ENCODE data around the gene RBM12.

RBM12 gene

DNA sequence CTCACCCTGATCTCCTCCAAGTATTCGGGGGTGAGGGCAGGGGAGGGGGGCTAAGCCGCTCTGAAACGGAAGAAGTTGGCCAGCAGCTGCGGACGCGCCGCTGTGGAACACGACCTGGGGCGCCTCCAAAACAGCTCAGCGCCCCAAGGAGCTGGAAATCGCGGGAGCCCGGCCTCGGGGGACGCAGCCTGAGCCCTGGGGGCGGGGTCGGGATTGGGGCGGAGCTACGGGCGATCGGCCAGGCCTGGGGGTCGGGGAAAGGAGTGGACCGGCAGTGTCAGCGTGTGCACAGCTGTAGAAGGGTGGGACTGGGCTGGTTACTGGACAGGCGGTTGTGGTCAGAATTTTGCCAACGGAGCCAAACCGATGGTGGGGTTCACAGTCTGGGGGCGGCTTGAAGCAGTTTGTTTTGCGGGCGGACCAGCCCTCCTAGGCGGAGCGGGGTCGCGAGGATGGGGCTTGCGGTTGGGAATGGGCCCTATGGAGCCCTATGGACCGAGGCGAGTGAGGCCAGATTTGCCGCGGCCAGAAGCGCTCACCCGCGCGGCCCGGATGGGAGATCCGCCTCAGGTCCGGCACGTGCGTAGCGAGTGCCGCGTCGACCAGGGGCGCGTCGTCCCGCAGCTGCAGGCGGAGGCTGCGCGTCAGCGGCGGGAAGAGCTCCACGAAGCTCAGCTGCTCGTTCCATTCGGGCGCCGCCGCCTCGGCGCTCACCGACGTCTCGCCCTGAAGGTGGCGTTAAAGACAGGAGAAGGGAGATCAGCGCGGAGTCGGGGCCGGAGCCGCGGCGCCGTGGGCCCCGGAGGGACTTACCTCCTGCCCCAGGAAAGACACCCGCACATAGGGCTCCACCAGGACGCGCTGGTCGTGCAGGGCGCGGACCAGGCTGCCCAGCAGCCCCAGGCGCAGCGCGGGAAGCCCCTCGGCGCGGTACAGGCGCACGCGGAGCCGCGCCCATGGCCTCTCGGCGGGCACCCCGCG, 63.4 kb downstream of the RBM12 start:
- H3K4me3 ChIP-seq (ENCODE audit: low read length): peak overlapping the region; percentile 64
- H3K9ac ChIP-seq (ENCODE audit: low read length): peak overlapping the region; percentile 31
- peaks cover 3% of the 10 kb centered on the region for H3K4me1 ChIP-seq (ENCODE audit: control insufficient read depth, low read depth, low read length)
- no peaks in the 10 kb centered on the region for H3K9me3 ChIP-seq (ENCODE audit: control insufficient read depth, low read depth, low read length)
- no peak overlapping the region for H3K27ac ChIP-seq (ENCODE audit: low read length)
- no peaks in the 10 kb centered on the region for H3K36me3 ChIP-seq (ENCODE audit: control insufficient read depth, low read depth, low read length)
- peaks cover 46% of the 10 kb centered on the region for H3K27me3 ChIP-seq (ENCODE audit: control insufficient read depth, insufficient read depth, low read length)

GRCh38 chr20:35600176-35600992, 64.3 kb downstream of the RBM12 start:
- H3K9ac ChIP-seq (ENCODE audit: low read length): no peak overlapping the region
- H3K36me3 ChIP-seq (ENCODE audit: control insufficient read depth, low read depth, low read length): no peaks in the 10 kb centered on the region
- H3K4me1 ChIP-seq (ENCODE audit: control insufficient read depth, low read depth, low read length): peaks cover 3% of the 10 kb centered on the region
- no peaks in the 10 kb centered on the region for H3K9me3 ChIP-seq (ENCODE audit: control insufficient read depth, low read depth, low read length)
- peaks cover 46% of the 10 kb centered on the region for H3K27me3 ChIP-seq (ENCODE audit: control insufficient read depth, insufficient read depth, low read length)
- H3K4me3 ChIP-seq (ENCODE audit: low read length): peak overlapping the region; percentile 64
- no peak overlapping the region for H3K27ac ChIP-seq (ENCODE audit: low read length)

- Histone ChIP-seq H3K36me3 (ENCODE audit: control insufficient read depth, low read depth, low read length) (no peaks in the 10 kb centered on the region), H3K27ac (ENCODE audit: low read length) (no peak overlapping the region), H3K4me3 (ENCODE audit: low read length) (no peak overlapping the region), H3K9me3 (ENCODE audit: control insufficient read depth, low read depth, low read length) (no peaks in the 10 kb centered on the region), H3K27me3 (ENCODE audit: control insufficient read depth, insufficient read depth, low read length) (peaks cover 46% of the 10 kb centered on the region), H3K9ac (ENCODE audit: low read length) (no peak overlapping the region), H3K4me1 (ENCODE audit: control insufficient read depth, low read depth, low read length) (peaks cover 3% of the 10 kb centered on the region)
These were observed 65.0 kb downstream of the RBM12 start for GRCh38 chr20:35599776-35600120.

Measured in iPS-18a (cell line).